ENCODE data around the gene IARS2. TPM values are rescaled to one million over a fixed set of nuclear protein-coding genes. Genes with fewer than 3 reads are reported as not detected.

Gene IARS2
- total and polyA plus RNA-seq, 3 experiments from 2014 or later, result 68.9 to 83.0 (median 80.8) TPM

DNA sequence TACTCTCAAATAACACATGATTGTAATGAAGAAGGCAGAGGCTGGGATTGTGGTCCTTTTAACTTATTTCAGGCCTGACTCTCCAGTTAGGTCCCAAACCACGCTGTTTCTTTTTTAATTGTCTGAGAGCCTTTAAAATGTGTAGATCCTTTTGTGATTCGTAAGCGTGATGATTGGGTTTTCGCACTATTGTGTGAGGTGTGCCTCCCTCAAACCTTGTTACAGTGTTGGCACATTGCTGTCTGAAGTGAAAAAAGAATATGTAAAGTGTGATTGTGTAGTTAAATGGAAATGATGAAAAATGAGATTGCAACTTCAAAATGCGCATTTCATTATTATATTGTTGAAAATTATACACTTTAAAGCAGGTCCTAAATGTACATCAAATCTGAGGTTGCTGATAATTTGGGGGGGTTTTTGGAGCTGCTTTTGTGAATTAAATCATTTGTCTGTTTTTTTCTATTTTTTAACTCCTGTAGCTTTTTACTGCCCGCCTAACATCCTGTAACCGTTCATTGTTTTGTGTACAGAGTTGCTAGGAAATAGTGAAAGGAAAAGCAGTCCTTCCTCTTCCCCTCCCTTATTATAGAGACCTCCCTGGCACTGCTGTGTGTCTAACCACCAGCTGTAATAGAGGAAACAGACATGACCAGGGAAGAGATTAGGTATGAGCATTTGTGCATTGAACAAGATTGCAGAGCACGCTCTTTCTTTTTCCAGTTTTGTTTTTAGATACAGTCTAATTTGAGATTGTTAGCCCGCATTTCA is 43.3 kb downstream of the IARS2 start:
- DNase-seq, result peak in 2 of 5 donors; percentile 7 to 18
- Mint-ChIP-seq H3K27me3 (no peaks in the 10 kb centered on the region), H3K9me3 (no peaks in the 10 kb centered on the region), H3K36me3 (peaks cover 19 to 81% (median 28%) of the 10 kb centered on the region in 3 donors), H3K27ac (peak overlapping the region; percentile 64 to 93 (median 82)), H3K4me3 (peak overlapping the region in 4 of 7 donors; percentile 4 to 56 (median 30)), H3K4me1 (peaks cover 11 to 16% (median 11%) of the 10 kb centered on the region in 3 donors)
- Histone ChIP-seq H3K9me3 (ENCODE audit: low read length) (no peaks in the 10 kb centered on the region), H3K36me3 (ENCODE audit: insufficient read depth, low read length) (peaks cover 27% of the 10 kb centered on the region), H3K4me1 (ENCODE audit: insufficient read depth, low read length) (peaks cover 4% of the 10 kb centered on the region), H3K4me3 (ENCODE audit: low read length) (no peak overlapping the region), H3K27me3 (ENCODE audit: insufficient read depth, low read length, poor library complexity, severe bottlenecking) (no peaks in the 10 kb centered on the region), H3K27ac (ENCODE audit: low read depth, low read length) (no peak overlapping the region)
- ChIA-PET POLR2A (interaction anchor here (0.6 kb wide), 1 partner anchor 596 kb away, joined by 9 read pairs; no protein-coding TSS in a partner anchor), CTCF (interaction anchor here (1.2 kb wide), 1 partner anchor 12 kb away, joined by 3 read pairs; no protein-coding TSS in a partner anchor)

- H3K4me3 Mint-ChIP-seq, result no peak overlapping the region
- peaks cover 10 to 14% (median 10%) of the 10 kb centered on the region in 3 donors for H3K4me1 Mint-ChIP-seq
- CTCF ChIA-PET, result no interaction called here
- POLR2A ChIA-PET, result no interaction called here
- H3K27ac ChIP-seq (ENCODE audit: low read depth, low read length), result no peak overlapping the region
- H3K4me1 ChIP-seq (ENCODE audit: insufficient read depth, low read length), result peaks cover 4% of the 10 kb centered on the region
- no peaks in the 10 kb centered on the region for H3K9me3 Mint-ChIP-seq
- no peaks in the 10 kb centered on the region for H3K27me3 Mint-ChIP-seq
- H3K36me3 ChIP-seq (ENCODE audit: insufficient read depth, low read length), result peaks cover 20% of the 10 kb centered on the region
- no peak for DNase-seq
- H3K27me3 ChIP-seq (ENCODE audit: insufficient read depth, low read length, poor library complexity, severe bottlenecking), result no peaks in the 10 kb centered on the region
- peak overlapping the region in 1 of 8 donors; percentile 12 for H3K27ac Mint-ChIP-seq
- H3K36me3 Mint-ChIP-seq, result peaks cover 14 to 75% (median 22%) of the 10 kb centered on the region in 3 donors
- no peak overlapping the region for H3K4me3 ChIP-seq (ENCODE audit: low read length)
- no peaks in the 10 kb centered on the region for H3K9me3 ChIP-seq (ENCODE audit: low read length)
Observed at GRCh38 chr1:220139966-220140365, 46.0 kb downstream of the IARS2 start.

DNA sequence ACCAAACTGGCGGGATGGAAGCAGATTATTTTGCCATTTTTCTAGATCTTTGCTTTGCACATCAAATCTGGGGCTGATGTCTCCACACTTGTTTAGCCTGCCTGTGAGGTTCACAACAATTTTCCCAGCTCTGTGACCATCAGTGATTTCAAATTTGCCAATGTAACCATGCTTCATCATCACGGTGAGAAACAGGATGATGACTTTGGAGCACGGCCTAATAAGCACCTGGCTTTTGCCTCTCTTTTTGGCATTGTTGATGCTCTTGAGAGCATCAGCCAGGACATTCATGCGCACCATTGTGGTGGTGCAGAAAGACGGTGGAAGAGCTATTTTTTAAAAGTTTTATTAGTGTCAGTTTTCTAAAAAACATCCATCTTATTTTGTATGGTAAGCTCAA is 50.1 kb downstream of the IARS2 start:
- H3K4me1 ChIP-seq (ENCODE audit: insufficient read depth, low read length), result no peaks in the 10 kb centered on the region
- no peak overlapping the region for H3K4me3 ChIP-seq (ENCODE audit: low read length)
- Mint-ChIP-seq H3K9me3 (no peaks in the 10 kb centered on the region), H3K27me3 (peaks cover 0 to 1% of the 10 kb centered on the region in 2 donors), H3K36me3 (peaks cover 15 to 67% (median 26%) of the 10 kb centered on the region in 3 donors), H3K27ac (peak overlapping the region in 4 of 8 donors; percentile 51 to 85 (median 64)), H3K4me1 (no peaks in the 10 kb centered on the region), H3K4me3 (no peak overlapping the region)
- CTCF ChIA-PET, result no interaction called here
- H3K27ac ChIP-seq (ENCODE audit: low read depth, low read length), result no peak overlapping the region
- DNase-seq, result no peak
- peaks cover 9% of the 10 kb centered on the region for H3K36me3 ChIP-seq (ENCODE audit: insufficient read depth, low read length)
- H3K27me3 ChIP-seq (ENCODE audit: insufficient read depth, low read length, poor library complexity, severe bottlenecking), result no peaks in the 10 kb centered on the region
- POLR2A ChIA-PET, result interaction anchor here (1.0 kb wide), 1 partner anchor 10 kb away, joined by 3 read pairs; no protein-coding TSS in a partner anchor
- H3K9me3 ChIP-seq (ENCODE audit: low read length), result no peaks in the 10 kb centered on the region

GRCh38 chr1:220149742-220150141 is 55.8 kb downstream of the IARS2 start:
- H3K27ac ChIP-seq (ENCODE audit: low read depth, low read length), result no peak overlapping the region
- H3K4me1 ChIP-seq (ENCODE audit: insufficient read depth, low read length), result no peaks in the 10 kb centered on the region
- H3K27me3 ChIP-seq (ENCODE audit: insufficient read depth, low read length, poor library complexity, severe bottlenecking), result no peaks in the 10 kb centered on the region
- H3K36me3 ChIP-seq (ENCODE audit: insufficient read depth, low read length), result peaks cover 8% of the 10 kb centered on the region
- DNase-seq, result no peak
- H3K36me3 Mint-ChIP-seq, result peaks cover 5 to 64% (median 15%) of the 10 kb centered on the region in 3 donors
- CTCF ChIA-PET, result interaction anchor here (0.7 kb wide), 1 partner anchor 69 kb away, joined by 3 read pairs; no protein-coding TSS in a partner anchor
- no peaks in the 10 kb centered on the region for H3K4me1 Mint-ChIP-seq
- H3K9me3 ChIP-seq (ENCODE audit: low read length), result no peaks in the 10 kb centered on the region
- H3K27ac Mint-ChIP-seq, result peak overlapping the region in 1 of 8 donors; percentile 33
- H3K4me3 Mint-ChIP-seq, result no peak overlapping the region
- POLR2A ChIA-PET, result no interaction called here
- H3K9me3 Mint-ChIP-seq, result no peaks in the 10 kb centered on the region
- H3K27me3 Mint-ChIP-seq, result peaks cover 0 to 1% of the 10 kb centered on the region in 2 donors
- H3K4me3 ChIP-seq (ENCODE audit: low read length), result no peak overlapping the region

DNA sequence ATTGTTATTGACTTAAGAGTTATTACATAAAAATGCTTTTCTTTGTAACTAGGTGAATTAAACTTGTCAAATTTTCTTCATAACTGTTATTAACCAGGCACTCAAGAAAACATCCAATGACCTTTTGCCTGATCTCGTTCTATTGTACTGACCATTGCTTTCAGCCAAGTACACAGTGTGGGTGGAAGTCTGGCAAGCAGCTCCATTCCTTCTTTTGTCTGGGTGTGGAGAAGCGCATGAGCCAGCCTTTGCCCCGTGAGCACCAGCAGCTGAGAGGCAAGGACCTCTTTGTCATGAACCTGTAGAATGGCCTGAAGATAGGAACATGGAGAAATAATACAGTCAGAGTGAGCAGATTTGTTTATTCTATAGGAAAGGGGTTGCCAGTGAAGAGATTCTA is 57.5 kb downstream of the IARS2 start:
- H3K9me3 Mint-ChIP-seq, result no peaks in the 10 kb centered on the region
- Histone ChIP-seq H3K4me3 (ENCODE audit: low read length) (no peak overlapping the region), H3K36me3 (ENCODE audit: insufficient read depth, low read length) (peaks cover 16% of the 10 kb centered on the region), H3K9me3 (ENCODE audit: low read length) (no peaks in the 10 kb centered on the region), H3K4me1 (ENCODE audit: insufficient read depth, low read length) (no peaks in the 10 kb centered on the region), H3K27me3 (ENCODE audit: insufficient read depth, low read length, poor library complexity, severe bottlenecking) (no peaks in the 10 kb centered on the region), H3K27ac (ENCODE audit: low read depth, low read length) (no peak overlapping the region)
- H3K36me3 Mint-ChIP-seq, result peaks cover 0 to 63% (median 11%) of the 10 kb centered on the region in 3 donors
- H3K27ac Mint-ChIP-seq, result peak overlapping the region in 4 of 8 donors; percentile 8 to 75 (median 56)
- H3K27me3 Mint-ChIP-seq, result peaks cover 0 to 1% of the 10 kb centered on the region in 2 donors
- DNase-seq, result no peak
- CTCF ChIA-PET, result no interaction called here
- H3K4me1 Mint-ChIP-seq, result peaks cover 2 to 4% (median 2%) of the 10 kb centered on the region in 3 donors
- H3K4me3 Mint-ChIP-seq, result no peak overlapping the region
- POLR2A ChIA-PET, result no interaction called here

GRCh38 chr1:220153147-220153546 is 59.2 kb downstream of the IARS2 start:
- Mint-ChIP-seq H3K27me3 (no peaks in the 10 kb centered on the region), H3K4me3 (no peak overlapping the region), H3K9me3 (no peaks in the 10 kb centered on the region), H3K36me3 (peaks cover 8 to 70% (median 14%) of the 10 kb centered on the region in 3 donors), H3K27ac (peak overlapping the region in 3 of 8 donors; percentile 39 to 81 (median 50)), H3K4me1 (peaks cover 13 to 19% (median 19%) of the 10 kb centered on the region in 3 donors)
- Histone ChIP-seq H3K27ac (ENCODE audit: low read depth, low read length) (no peak overlapping the region), H3K9me3 (ENCODE audit: low read length) (no peaks in the 10 kb centered on the region), H3K36me3 (ENCODE audit: insufficient read depth, low read length) (peaks cover 21% of the 10 kb centered on the region), H3K27me3 (ENCODE audit: insufficient read depth, low read length, poor library complexity, severe bottlenecking) (no peaks in the 10 kb centered on the region), H3K4me1 (ENCODE audit: insufficient read depth, low read length) (peaks cover 5% of the 10 kb centered on the region), H3K4me3 (ENCODE audit: low read length) (no peak overlapping the region)
- ChIA-PET POLR2A (no interaction called here), CTCF (no interaction called here)
- DNase-seq, result no peak

- DNase-seq, result no peak
- Mint-ChIP-seq H3K4me3 (peak overlapping the region in 5 of 7 donors; percentile 2 to 63 (median 37)), H3K27me3 (no peaks in the 10 kb centered on the region), H3K27ac (peak overlapping the region; percentile 20 to 89 (median 74)), H3K9me3 (no peaks in the 10 kb centered on the region), H3K4me1 (peaks cover 16 to 24% (median 23%) of the 10 kb centered on the region in 3 donors), H3K36me3 (peaks cover 11 to 80% (median 18%) of the 10 kb centered on the region in 3 donors)
- Histone ChIP-seq H3K36me3 (ENCODE audit: insufficient read depth, low read length) (peaks cover 30% of the 10 kb centered on the region), H3K9me3 (ENCODE audit: low read length) (no peaks in the 10 kb centered on the region), H3K4me3 (ENCODE audit: low read length) (no peak overlapping the region), H3K4me1 (ENCODE audit: insufficient read depth, low read length) (peaks cover 5% of the 10 kb centered on the region), H3K27me3 (ENCODE audit: insufficient read depth, low read length, poor library complexity, severe bottlenecking) (no peaks in the 10 kb centered on the region), H3K27ac (ENCODE audit: low read depth, low read length) (no peak overlapping the region)
- ChIA-PET POLR2A (no interaction called here), CTCF (no interaction called here)
Observed at GRCh38 chr1:220156620-220157146, 62.8 kb downstream of the IARS2 start.

DNA sequence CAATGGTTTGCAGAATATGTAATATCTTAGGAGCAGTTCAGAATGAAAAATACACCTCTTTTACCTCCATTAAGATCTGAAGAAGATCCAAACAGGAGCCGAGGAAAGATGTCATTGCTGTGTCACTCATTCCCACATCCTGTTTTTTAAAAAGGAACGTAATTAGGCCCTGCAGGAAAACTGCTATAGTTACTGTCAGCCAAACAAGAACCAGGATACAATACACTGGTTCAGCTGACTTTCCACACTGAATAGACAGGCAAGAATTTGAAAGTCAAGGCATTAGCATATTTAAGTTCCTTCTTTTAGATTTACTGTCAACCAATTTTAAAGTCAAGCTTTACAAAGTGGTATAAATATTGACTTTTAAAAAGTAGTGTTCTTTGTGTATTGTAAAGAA is 63.8 kb downstream of the IARS2 start:
- H3K4me1 ChIP-seq (ENCODE audit: insufficient read depth, low read length), result peaks cover 5% of the 10 kb centered on the region
- H3K27me3 Mint-ChIP-seq, result no peaks in the 10 kb centered on the region
- peaks cover 16 to 24% (median 23%) of the 10 kb centered on the region in 3 donors for H3K4me1 Mint-ChIP-seq
- peaks cover 30% of the 10 kb centered on the region for H3K36me3 ChIP-seq (ENCODE audit: insufficient read depth, low read length)
- DNase-seq, result no peak
- no peaks in the 10 kb centered on the region for H3K27me3 ChIP-seq (ENCODE audit: insufficient read depth, low read length, poor library complexity, severe bottlenecking)
- H3K4me3 ChIP-seq (ENCODE audit: low read length), result no peak overlapping the region
- ChIA-PET POLR2A (no interaction called here), CTCF (no interaction called here)
- H3K9me3 ChIP-seq (ENCODE audit: low read length), result no peaks in the 10 kb centered on the region
- H3K27ac Mint-ChIP-seq, result peak overlapping the region in 5 of 8 donors; percentile 7 to 78 (median 34)
- no peaks in the 10 kb centered on the region for H3K9me3 Mint-ChIP-seq
- H3K4me3 Mint-ChIP-seq, result no peak overlapping the region
- H3K36me3 Mint-ChIP-seq, result peaks cover 11 to 73% (median 20%) of the 10 kb centered on the region in 3 donors
- no peak overlapping the region for H3K27ac ChIP-seq (ENCODE audit: low read depth, low read length)

Measured in CD8-positive, alpha-beta memory T cell (primary cell).